ENCODE results near the gene GPRIN2. TPM values are rescaled to one million over a fixed set of nuclear protein-coding genes. Genes with fewer than 3 reads are reported as not detected.

GPRIN2 gene
- total RNA-seq, 3 donors from 2014 or later = 5.9 to 6.9 TPM; not detected in 1

DNA sequence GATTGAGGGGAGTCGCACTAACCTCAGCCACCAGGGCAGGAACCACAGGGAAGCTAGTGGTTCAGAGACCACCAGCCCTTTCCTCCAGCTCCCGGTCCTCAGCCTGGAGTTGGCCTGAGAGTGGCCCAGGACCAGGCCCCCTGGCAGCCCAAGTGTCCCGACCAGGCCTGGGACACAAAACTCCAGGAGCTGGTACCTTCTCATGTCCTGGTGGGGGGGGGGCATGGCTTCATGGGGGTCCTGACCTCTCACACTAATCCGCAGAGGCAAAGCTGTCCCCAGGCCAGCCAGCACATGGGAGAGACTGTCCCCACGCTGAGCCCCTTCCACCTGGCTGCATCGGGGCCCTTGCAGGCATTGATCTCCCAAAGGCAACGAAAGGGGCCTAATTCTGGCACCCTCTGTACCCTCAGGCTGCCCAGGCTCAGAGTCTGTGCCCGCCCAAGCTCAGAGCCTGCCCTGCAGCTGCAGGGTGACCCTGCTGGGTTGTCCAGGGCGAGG is 28.2 kb downstream of the GPRIN2 start:
- DNase-seq (ENCODE audit: low spot score in 2 of 2) = peak in 1 of 2 donors; percentile 51
- H3K9me3 ChIP-seq = no peaks in the 10 kb centered on the region
- no peaks in the 10 kb centered on the region for H3K36me3 ChIP-seq
- H3K4me3 ChIP-seq = no peak overlapping the region
- H3K27ac ChIP-seq = no peak overlapping the region
- TF ChIP-seq CTCF (IDR thresholded peaks at IDR 0.05) (no peak), POLR2AphosphoS5 (IDR thresholded peaks at IDR 0.05) (no peak), POLR2A (IDR thresholded peaks at IDR 0.05) (no peak)
- H3K27me3 ChIP-seq = no peaks in the 10 kb centered on the region
- no peaks in the 10 kb centered on the region for H3K4me1 ChIP-seq
- intact Hi-C loops (cut with DNase I; ENCODE audit: low total_unique reads) = no loop called here

DNA sequence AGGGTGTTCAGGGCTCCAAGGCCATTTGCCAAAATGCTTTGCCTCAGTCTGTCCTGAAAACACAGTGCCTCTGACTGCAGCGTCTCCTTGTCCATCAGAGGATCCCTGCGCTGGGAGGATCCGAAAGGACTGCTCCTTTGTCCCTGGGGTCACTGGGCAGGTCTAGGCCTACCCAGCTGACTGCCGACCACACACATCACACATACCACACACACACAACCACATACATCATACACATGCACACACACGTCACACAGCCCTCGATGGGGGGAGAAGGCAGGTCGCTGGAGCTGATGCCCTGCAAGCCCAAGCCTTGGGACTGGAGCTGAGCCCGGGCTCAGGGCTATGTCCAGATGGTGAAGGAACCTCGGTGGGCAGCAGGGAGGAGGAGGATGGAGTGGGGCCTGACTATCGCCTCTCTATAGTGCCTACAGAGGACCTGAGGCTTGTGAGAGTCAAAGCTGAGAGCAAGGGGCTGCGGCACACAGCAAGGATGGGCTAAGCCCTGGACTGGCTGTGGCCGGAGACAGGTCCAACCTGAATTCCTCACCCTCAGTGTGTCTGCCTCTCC is 29.1 kb downstream of the GPRIN2 start:
- no peak overlapping the region for H3K4me3 ChIP-seq
- TF ChIP-seq POLR2A (IDR thresholded peaks at IDR 0.05) = no peak
- no peak for TF ChIP-seq CTCF (IDR thresholded peaks at IDR 0.05)
- H3K4me1 ChIP-seq = no peaks in the 10 kb centered on the region
- intact Hi-C loops (cut with DNase I; ENCODE audit: low total_unique reads) = no loop called here
- peak in 1 of 2 donors; percentile 54 for DNase-seq (ENCODE audit: low spot score in 2 of 2)
- no peaks in the 10 kb centered on the region for H3K27me3 ChIP-seq
- no peaks in the 10 kb centered on the region for H3K9me3 ChIP-seq
- H3K27ac ChIP-seq = no peak overlapping the region
- no peaks in the 10 kb centered on the region for H3K36me3 ChIP-seq

- DNase-seq (ENCODE audit: low spot score in 2 of 2) = peak in 1 of 2 donors; percentile 51
- no peaks in the 10 kb centered on the region for H3K4me1 ChIP-seq
- H3K4me3 ChIP-seq = no peak overlapping the region
- H3K27me3 ChIP-seq = no peaks in the 10 kb centered on the region
- H3K36me3 ChIP-seq = no peaks in the 10 kb centered on the region
- TF ChIP-seq POLR2A (IDR thresholded peaks at IDR 0.05) (no peak), CTCF (IDR thresholded peaks at IDR 0.05) (no peak), POLR2AphosphoS5 (IDR thresholded peaks at IDR 0.05) (no peak)
- intact Hi-C loops (cut with DNase I; ENCODE audit: low total_unique reads) = no loop called here
- no peak overlapping the region for H3K27ac ChIP-seq
- no peaks in the 10 kb centered on the region for H3K9me3 ChIP-seq
Measured at GRCh38 chr10:46526682-46527038, 29.8 kb downstream of the GPRIN2 start.

GRCh38 chr10:46525824-46526681 is 30.4 kb downstream of the GPRIN2 start:
- Histone ChIP-seq H3K4me3 (no peak overlapping the region), H3K27ac (no peak overlapping the region), H3K27me3 (no peaks in the 10 kb centered on the region), H3K36me3 (no peaks in the 10 kb centered on the region), H3K4me1 (no peaks in the 10 kb centered on the region), H3K9me3 (no peaks in the 10 kb centered on the region)
- intact Hi-C loops (cut with DNase I; ENCODE audit: low total_unique reads) = no loop called here
- peak in 1 of 2 donors; percentile 17 for DNase-seq (ENCODE audit: low spot score in 2 of 2)
- no peak for TF ChIP-seq POLR2A (IDR thresholded peaks at IDR 0.05)
- TF ChIP-seq CTCF (IDR thresholded peaks at IDR 0.05) = no peak
- TF ChIP-seq POLR2AphosphoS5 (IDR thresholded peaks at IDR 0.05) = no peak

GRCh38 chr10:46525177-46525823 is 31.2 kb downstream of the GPRIN2 start:
- H3K36me3 ChIP-seq = no peaks in the 10 kb centered on the region
- intact Hi-C loops (cut with DNase I; ENCODE audit: low total_unique reads) = no loop called here
- H3K9me3 ChIP-seq = no peaks in the 10 kb centered on the region
- H3K4me1 ChIP-seq = no peaks in the 10 kb centered on the region
- no peak overlapping the region for H3K4me3 ChIP-seq
- no peak overlapping the region for H3K27ac ChIP-seq
- H3K27me3 ChIP-seq = no peaks in the 10 kb centered on the region
- DNase-seq (ENCODE audit: low spot score in 2 of 2) = peak in 1 of 2 donors; percentile 36
- TF ChIP-seq POLR2A (IDR thresholded peaks at IDR 0.05) (no peak), POLR2AphosphoS5 (IDR thresholded peaks at IDR 0.05) (no peak)
